ENCODE results near the gene TAC4. TPM values are rescaled to one million over a fixed set of nuclear protein-coding genes. Genes with fewer than 3 reads are reported as not detected.
A peak's percentile ranks its signal among the peaks of the same experiment; 100 is the strongest.

The TAC4 gene
- total RNA-seq, 1 donor: not detected

DNA sequence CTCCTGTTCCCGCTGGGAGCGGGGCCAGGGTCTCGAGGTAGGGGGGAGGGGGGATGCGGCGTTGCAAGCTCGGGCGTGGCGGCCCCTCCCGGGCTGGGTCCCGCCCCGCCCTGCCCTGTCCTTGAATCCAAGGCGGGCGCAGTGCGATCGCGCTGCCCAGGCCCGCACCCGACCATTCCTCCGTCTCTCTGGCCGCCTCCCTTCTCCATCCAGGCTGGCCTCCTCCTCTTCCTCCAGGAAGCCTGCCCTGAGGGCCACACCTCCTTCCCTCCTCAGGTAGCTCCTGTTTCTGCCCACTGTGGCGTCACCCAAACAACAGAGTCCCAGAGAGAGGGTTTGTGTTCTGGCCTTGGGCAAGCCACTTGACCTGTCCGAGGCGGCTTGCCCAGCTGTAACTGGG is 43.0 kb upstream of the TAC4 start:
- TF ChIP-seq, protein P1, sequence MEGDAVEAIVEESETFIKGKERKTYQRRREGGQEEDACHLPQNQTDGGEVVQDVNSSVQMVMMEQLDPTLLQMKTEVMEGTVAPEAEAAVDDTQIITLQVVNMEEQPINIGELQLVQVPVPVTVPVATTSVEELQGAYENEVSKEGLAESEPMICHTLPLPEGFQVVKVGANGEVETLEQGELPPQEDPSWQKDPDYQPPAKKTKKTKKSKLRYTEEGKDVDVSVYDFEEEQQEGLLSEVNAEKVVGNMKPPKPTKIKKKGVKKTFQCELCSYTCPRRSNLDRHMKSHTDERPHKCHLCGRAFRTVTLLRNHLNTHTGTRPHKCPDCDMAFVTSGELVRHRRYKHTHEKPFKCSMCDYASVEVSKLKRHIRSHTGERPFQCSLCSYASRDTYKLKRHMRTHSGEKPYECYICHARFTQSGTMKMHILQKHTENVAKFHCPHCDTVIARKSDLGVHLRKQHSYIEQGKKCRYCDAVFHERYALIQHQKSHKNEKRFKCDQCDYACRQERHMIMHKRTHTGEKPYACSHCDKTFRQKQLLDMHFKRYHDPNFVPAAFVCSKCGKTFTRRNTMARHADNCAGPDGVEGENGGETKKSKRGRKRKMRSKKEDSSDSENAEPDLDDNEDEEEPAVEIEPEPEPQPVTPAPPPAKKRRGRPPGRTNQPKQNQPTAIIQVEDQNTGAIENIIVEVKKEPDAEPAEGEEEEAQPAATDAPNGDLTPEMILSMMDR (IDR thresholded peaks at IDR 0.05; ENCODE audit: insufficient read depth, low read length): no peak
- no peak for DNase-seq (ENCODE audit: low read depth)
- H3K4me3 ChIP-seq (ENCODE audit: low read depth, low read length): no peak overlapping the region

DNA sequence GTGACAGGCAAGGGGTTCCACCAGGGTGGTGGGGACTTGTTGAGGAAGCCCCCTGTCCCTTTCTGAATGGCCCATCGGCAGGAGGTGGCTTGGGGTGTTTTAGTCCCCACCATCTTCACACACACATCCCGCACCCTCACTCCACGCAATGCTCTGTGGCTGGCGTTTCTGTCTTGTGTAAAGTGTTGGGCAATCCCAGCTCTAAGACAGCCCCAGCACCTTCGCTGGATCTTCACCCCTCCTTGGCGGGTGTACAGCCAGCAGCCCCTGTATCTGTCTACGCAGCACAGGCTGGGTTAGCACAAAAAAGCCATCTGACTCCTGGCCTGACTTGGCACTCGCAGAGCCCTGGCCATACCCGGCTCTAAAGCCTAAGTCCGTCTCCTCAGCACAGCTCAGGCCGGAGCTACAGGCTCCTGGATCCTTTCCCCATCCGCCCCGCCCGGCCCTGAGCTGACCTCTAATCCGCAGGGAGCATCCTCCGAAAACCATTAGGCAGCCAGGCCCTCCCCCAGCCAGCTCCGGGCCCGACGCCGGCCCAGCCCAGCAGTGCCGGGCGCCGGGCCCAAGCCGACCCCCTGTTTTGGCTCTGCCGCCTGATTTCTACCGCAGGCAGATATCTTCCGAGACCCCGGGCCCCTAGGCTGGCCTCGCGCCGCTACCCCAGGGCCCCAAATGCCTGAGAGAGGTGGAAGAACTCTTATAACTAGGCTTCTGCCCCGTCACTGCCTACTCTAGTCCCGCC is 42.4 kb upstream of the TAC4 start:
- TF ChIP-seq, protein P1 (IDR thresholded peaks at IDR 0.05; ENCODE audit: insufficient read depth, low read length): no peak
- DNase-seq (ENCODE audit: low read depth): peak; percentile 21

DNA sequence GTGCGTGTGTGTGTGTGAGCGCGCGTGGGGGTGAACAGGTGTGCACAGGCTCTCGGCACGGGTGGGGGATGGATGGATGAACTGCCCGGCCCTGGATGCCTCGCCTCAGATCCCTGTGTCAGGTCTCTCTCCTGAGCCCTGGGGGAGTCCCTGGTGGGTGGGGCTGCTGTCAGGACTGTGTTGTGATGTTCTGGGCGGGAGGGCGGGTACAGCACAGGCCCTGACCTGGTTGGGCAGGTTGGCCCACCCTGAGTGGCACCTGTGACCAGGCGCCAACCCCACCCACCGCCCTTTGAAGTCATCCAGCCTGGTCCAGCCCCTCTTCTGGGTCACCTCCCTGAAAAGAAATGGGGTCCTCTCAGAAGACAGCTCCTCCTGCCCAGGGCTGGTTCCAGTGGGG is 41.6 kb upstream of the TAC4 start:
- TF ChIP-seq, protein P1 (IDR thresholded peaks at IDR 0.05; ENCODE audit: insufficient read depth, low read length): no peak
- H3K4me3 ChIP-seq (ENCODE audit: low read depth, low read length): no peak overlapping the region
- DNase-seq (ENCODE audit: low read depth): no peak

More for the DNA sequence above, 42.4 kb upstream of the TAC4 start:
- no peak overlapping the region for H3K4me3 ChIP-seq (ENCODE audit: low read depth, low read length)

DNA sequence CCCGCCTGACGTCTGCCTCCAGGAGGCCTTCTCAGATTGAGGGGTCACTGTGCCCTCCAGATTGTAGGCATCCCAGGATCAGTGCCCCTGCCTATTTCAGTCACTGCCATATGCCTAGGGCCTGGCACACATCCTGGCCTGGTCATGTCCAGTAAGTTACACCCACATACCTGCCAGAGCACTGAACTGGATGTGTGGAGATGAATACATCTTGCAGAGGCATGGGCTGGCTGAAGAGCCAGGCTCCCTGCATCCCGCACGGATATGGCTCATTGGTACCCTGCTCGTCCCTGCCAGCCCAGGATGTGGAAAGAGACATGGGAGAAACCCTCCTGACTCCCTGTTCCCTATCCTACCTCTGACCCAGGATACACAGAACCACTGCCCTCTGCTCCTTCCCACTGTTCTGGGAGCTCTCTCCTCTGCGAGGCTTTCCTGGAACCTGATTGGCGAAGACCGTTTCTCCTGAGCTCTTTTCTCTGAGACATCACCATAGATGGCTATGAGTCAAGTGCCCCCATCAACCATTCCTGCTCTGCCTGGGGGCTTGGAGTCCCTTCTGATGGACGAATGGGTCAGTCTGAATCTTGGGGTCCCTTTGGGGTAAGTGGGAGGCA is 40.0 kb upstream of the TAC4 start:
- no peak overlapping the region for H3K4me3 ChIP-seq (ENCODE audit: low read depth, low read length)
- no peak for DNase-seq (ENCODE audit: low read depth)
- TF ChIP-seq, protein P1 (IDR thresholded peaks at IDR 0.05; ENCODE audit: insufficient read depth, low read length): no peak

DNA sequence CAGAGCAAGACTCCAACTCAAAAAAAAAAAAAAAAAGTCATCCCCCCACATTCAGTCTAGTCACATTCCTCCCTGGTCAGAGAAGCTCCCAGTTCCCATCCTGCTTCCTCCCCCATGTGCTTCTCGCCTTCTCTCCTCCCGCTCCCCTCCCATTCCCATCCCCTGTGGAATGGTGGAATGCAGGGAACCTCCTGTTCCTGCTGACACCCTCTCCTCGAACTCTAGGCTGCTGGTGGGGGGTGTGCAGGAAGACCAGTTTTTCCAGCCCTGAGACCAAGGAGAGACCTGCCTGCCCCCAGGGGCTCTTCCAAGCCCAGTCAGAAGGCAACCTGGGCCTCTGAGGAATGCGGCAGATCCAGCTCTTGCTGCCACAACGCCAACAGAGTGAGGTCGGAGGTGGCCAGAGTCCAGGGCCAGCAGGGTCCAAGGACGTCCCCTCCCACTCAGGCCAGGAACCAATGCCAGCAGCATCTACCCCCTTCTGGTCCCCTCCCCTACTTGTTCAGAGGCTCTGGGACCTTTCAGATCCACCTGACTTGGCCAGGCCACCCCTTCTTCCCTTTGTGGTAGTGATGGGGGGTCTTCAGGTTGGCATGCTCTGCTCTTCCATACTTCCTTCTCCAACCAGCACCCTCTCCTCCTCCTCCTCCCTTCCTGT is 39.3 kb upstream of the TAC4 start:
- TF ChIP-seq, protein P1 (IDR thresholded peaks at IDR 0.05; ENCODE audit: insufficient read depth, low read length): no peak
- no peak overlapping the region for H3K4me3 ChIP-seq (ENCODE audit: low read depth, low read length)
- no peak for DNase-seq (ENCODE audit: low read depth)

DNA sequence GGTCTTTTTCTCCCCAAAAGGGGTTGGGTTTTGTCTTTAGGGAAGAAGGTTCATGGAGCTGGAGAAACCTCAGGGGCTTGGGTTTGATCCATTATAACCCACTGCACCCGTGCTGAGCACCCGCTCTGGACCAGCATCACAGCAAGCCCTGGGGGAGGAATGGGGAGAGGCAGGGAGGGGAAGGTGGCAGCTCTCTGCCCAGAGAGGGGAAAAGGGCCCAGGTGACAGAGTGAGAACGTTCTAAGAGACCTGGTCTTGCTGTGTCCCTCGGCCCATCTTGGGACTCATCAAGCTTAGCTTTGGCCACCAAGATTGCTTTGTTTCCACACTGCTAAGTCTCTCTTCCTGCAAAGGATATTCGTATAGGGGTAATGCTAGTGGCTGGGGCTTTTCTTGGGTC is 38.2 kb upstream of the TAC4 start:
- H3K4me3 ChIP-seq (ENCODE audit: low read depth, low read length): no peak overlapping the region
- TF ChIP-seq, protein P1 (IDR thresholded peaks at IDR 0.05; ENCODE audit: insufficient read depth, low read length): no peak
- DNase-seq (ENCODE audit: low read depth): no peak
